ENCODE measurements around the gene IDH3A. TPM values are rescaled to one million over a fixed set of nuclear protein-coding genes. Genes with fewer than 3 reads are reported as not detected.

IDH3A gene
- total RNA-seq, 2 experiments from 2014 or later, result 47.0 to 140 TPM

DNA sequence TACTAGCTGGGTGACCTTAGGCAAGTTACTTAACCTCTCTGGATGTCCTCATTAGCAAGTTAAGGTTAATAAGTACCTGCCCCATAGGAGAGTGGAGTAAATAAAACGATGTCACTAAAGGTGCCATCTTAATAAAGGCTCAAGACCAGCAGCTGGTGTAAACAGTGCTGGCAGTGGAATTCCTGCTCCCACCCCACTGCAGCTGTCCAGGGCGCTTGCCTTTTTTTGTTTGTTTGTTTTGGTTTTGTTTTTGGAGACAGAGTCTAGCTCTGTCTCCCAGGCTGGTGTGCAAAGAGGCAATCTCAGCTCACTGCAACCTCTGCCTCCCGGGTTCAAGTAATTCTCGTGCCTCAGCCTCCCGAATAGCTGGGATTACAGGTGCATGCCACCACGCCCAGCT, 28.9 kb downstream of the IDH3A start:
- POLR2A ChIA-PET, result interaction anchor here (0.8 kb wide), 1 partner anchor 12 kb away, joined by 3 read pairs; no protein-coding TSS in a partner anchor
- BruUV-seq (replicated peaks), result no TSS peak
- no peaks in the 10 kb centered on the region for H4K20me1 ChIP-seq (ENCODE audit: insufficient read depth, low read length)
- no peaks in the 10 kb centered on the region for H3K9me2 ChIP-seq (ENCODE audit: insufficient read depth, low read length)
- H3K9me3 ChIP-seq (ENCODE audit: low read length), result no peaks in the 10 kb centered on the region
- H3K27ac ChIP-seq (ENCODE audit: low read depth, low read length, poor library complexity, severe bottlenecking), result no peak overlapping the region
- TF ChIP-seq, protein P1, sequence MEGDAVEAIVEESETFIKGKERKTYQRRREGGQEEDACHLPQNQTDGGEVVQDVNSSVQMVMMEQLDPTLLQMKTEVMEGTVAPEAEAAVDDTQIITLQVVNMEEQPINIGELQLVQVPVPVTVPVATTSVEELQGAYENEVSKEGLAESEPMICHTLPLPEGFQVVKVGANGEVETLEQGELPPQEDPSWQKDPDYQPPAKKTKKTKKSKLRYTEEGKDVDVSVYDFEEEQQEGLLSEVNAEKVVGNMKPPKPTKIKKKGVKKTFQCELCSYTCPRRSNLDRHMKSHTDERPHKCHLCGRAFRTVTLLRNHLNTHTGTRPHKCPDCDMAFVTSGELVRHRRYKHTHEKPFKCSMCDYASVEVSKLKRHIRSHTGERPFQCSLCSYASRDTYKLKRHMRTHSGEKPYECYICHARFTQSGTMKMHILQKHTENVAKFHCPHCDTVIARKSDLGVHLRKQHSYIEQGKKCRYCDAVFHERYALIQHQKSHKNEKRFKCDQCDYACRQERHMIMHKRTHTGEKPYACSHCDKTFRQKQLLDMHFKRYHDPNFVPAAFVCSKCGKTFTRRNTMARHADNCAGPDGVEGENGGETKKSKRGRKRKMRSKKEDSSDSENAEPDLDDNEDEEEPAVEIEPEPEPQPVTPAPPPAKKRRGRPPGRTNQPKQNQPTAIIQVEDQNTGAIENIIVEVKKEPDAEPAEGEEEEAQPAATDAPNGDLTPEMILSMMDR (conservative IDR thresholded peaks at IDR 0.05; ENCODE audit: low read length), result no peak
- peaks cover 27% of the 10 kb centered on the region for H3K4me1 ChIP-seq (ENCODE audit: insufficient read depth, low read length, poor library complexity, severe bottlenecking)
- no peak overlapping the region for H3K4me2 ChIP-seq (ENCODE audit: low read length)
- no peak overlapping the region for H2AFZ ChIP-seq (ENCODE audit: low read length)
- CTCF ChIA-PET (ENCODE audit: unreplicated experiment), result no interaction called here
- H3K36me3 ChIP-seq (ENCODE audit: insufficient read depth, low read length), result peaks cover 5% of the 10 kb centered on the region; the same call in 1 of the 2 replicates
- H3K79me2 ChIP-seq (ENCODE audit: insufficient read depth, low read depth, low read length), result no peaks in the 10 kb centered on the region
- intact Hi-C loops (cut with micrococcal nuclease; ENCODE audit: unreplicated experiment), result no loop called here
- no peak overlapping the region for H3K4me3 ChIP-seq (ENCODE audit: low read depth, low read length, poor library complexity, severe bottlenecking)
- no peak for DNase-seq (ENCODE audit: low spot score)

DNA sequence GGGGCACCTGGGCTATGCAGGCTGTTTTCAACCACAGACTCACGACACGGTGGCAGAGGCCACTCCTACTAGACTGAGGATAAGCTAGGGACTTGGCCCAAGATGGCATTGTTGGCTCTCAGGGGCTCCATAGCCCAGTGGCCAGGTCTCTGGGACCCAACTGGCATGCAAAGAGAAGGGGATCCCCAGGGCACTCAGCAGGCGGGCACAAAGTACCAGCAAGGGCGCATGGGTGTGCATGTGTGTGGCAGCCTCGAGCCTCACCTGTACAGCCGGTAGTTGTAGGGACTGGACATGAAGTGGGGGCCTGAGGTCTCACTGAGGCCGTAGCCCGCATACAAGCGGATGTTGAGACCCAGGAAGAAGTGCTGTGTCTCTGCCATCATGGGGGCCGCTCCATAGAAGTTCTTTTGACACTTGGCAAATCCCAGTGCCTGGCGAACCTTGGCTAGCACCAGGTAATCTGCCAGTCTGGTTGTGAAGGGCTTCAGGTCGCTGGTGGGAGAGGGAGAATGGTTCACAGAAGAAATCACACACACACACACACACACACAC, 30.2 kb downstream of the IDH3A start:
- POLR2A ChIA-PET, result no interaction called here
- TF ChIP-seq EZH2phosphoT487 (IDR thresholded peaks at IDR 0.05; ENCODE audit: borderline replicate concordance, low read depth, low read length), result no peak
- TF ChIP-seq, protein P1 (conservative IDR thresholded peaks at IDR 0.05; ENCODE audit: low read length), result no peak
- Histone ChIP-seq H3K4me2 (ENCODE audit: low read length) (no peak overlapping the region), H4K20me1 (ENCODE audit: insufficient read depth, low read length) (no peaks in the 10 kb centered on the region), H3K36me3 (ENCODE audit: insufficient read depth, low read length) (no peaks in the 10 kb centered on the region), H3K4me3 (ENCODE audit: low read depth, low read length, poor library complexity, severe bottlenecking) (no peak overlapping the region), H3K79me2 (ENCODE audit: insufficient read depth, low read depth, low read length) (no peaks in the 10 kb centered on the region), H2AFZ (ENCODE audit: low read length) (no peak overlapping the region), H3K9me2 (ENCODE audit: insufficient read depth, low read length) (no peaks in the 10 kb centered on the region), H3K9me3 (ENCODE audit: low read length) (no peaks in the 10 kb centered on the region), H3K27ac (ENCODE audit: low read depth, low read length, poor library complexity, severe bottlenecking) (no peak overlapping the region), H3K4me1 (ENCODE audit: insufficient read depth, low read length, poor library complexity, severe bottlenecking) (peaks cover 14% of the 10 kb centered on the region)
- BruUV-seq (replicated peaks), result no TSS peak
- DNase-seq (ENCODE audit: low spot score), result no peak
- intact Hi-C loops (cut with micrococcal nuclease; ENCODE audit: unreplicated experiment), result no loop called here
- CTCF ChIA-PET (ENCODE audit: unreplicated experiment), result no interaction called here

DNA sequence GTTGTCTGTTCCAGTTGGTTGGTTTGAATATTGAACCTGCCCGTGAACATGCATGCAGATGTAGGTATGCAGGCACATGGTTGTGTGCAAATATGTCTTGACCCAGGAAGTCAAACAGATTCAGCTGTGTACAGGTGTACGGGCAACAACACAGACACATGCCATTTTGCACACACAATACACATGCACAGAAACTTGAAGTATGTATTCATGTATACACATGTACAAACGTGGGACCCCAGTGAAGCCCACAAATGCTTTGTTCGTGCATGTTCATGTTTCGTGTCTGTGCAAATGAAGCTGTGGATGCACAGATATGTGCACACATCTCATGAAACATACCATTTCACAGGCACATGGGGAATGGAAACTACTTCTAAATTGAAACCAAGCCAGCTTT, 30.7 kb downstream of the IDH3A start:
- H3K9me2 ChIP-seq (ENCODE audit: insufficient read depth, low read length), result no peaks in the 10 kb centered on the region
- no peak for DNase-seq (ENCODE audit: low spot score)
- H3K4me3 ChIP-seq (ENCODE audit: low read depth, low read length, poor library complexity, severe bottlenecking), result no peak overlapping the region
- BruUV-seq (replicated peaks), result no TSS peak
- peaks cover 8% of the 10 kb centered on the region for H3K4me1 ChIP-seq (ENCODE audit: insufficient read depth, low read length, poor library complexity, severe bottlenecking)
- H3K27ac ChIP-seq (ENCODE audit: low read depth, low read length, poor library complexity, severe bottlenecking), result no peak overlapping the region
- H3K36me3 ChIP-seq (ENCODE audit: insufficient read depth, low read length), result no peaks in the 10 kb centered on the region
- ChIA-PET POLR2A (no interaction called here), CTCF (ENCODE audit: unreplicated experiment) (no interaction called here)
- no peak overlapping the region for H2AFZ ChIP-seq (ENCODE audit: low read length)
- H3K9me3 ChIP-seq (ENCODE audit: low read length), result no peaks in the 10 kb centered on the region
- TF ChIP-seq, protein P1 (conservative IDR thresholded peaks at IDR 0.05; ENCODE audit: low read length), result no peak
- no peak for TF ChIP-seq EZH2phosphoT487 (IDR thresholded peaks at IDR 0.05; ENCODE audit: borderline replicate concordance, low read depth, low read length)
- intact Hi-C loops (cut with micrococcal nuclease; ENCODE audit: unreplicated experiment), result no loop called here
- H3K4me2 ChIP-seq (ENCODE audit: low read length), result no peak overlapping the region
- no peaks in the 10 kb centered on the region for H3K79me2 ChIP-seq (ENCODE audit: insufficient read depth, low read depth, low read length)
- H4K20me1 ChIP-seq (ENCODE audit: insufficient read depth, low read length), result no peaks in the 10 kb centered on the region
